Measurements from ENCODE around the gene ZNRD2. TPM values are rescaled to one million over a fixed set of nuclear protein-coding genes. Genes with fewer than 3 reads are reported as not detected.
A peak's percentile ranks its signal among the peaks of the same experiment; 100 is the strongest.

The ZNRD2 gene
- total RNA-seq, 1 donor from 2014 or later: 32.2 TPM

DNA sequence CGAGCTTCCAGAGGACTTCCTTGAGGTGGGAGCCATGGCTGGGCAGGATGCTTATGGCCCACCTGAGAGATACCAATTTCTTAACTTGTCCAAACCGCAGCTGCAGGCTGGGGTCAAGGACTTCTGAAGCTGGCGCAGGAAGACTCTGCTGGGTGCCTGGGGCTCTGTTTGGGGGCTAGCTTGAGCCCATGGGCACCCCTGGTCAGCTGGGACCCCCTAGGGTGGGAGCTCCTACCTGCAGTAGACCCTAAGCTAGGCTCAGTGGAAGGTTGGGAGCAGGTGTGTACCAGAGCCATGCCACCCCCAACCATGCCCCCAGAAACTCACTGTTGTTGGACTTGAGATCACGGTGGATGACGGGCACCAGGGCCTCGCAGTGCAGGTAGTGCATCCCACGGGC, 42.4 kb downstream of the ZNRD2 start:
- Mint-ChIP-seq H3K4me1 (ENCODE audit: unreplicated experiment) (peaks cover 31% of the 10 kb centered on the region), H3K9me3 (no peaks in the 10 kb centered on the region), H3K27ac (peak overlapping the region; percentile 73), H3K4me3 (peak overlapping the region; percentile 83), H3K36me3 (peaks cover 8% of the 10 kb centered on the region), H3K27me3 (no peaks in the 10 kb centered on the region)
- TF ChIP-seq, protein P1, sequence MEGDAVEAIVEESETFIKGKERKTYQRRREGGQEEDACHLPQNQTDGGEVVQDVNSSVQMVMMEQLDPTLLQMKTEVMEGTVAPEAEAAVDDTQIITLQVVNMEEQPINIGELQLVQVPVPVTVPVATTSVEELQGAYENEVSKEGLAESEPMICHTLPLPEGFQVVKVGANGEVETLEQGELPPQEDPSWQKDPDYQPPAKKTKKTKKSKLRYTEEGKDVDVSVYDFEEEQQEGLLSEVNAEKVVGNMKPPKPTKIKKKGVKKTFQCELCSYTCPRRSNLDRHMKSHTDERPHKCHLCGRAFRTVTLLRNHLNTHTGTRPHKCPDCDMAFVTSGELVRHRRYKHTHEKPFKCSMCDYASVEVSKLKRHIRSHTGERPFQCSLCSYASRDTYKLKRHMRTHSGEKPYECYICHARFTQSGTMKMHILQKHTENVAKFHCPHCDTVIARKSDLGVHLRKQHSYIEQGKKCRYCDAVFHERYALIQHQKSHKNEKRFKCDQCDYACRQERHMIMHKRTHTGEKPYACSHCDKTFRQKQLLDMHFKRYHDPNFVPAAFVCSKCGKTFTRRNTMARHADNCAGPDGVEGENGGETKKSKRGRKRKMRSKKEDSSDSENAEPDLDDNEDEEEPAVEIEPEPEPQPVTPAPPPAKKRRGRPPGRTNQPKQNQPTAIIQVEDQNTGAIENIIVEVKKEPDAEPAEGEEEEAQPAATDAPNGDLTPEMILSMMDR (conservative IDR thresholded peaks at IDR 0.05): no peak
- no peak for DNase-seq (ENCODE audit: extremely low spot score, unreplicated experiment)

DNA sequence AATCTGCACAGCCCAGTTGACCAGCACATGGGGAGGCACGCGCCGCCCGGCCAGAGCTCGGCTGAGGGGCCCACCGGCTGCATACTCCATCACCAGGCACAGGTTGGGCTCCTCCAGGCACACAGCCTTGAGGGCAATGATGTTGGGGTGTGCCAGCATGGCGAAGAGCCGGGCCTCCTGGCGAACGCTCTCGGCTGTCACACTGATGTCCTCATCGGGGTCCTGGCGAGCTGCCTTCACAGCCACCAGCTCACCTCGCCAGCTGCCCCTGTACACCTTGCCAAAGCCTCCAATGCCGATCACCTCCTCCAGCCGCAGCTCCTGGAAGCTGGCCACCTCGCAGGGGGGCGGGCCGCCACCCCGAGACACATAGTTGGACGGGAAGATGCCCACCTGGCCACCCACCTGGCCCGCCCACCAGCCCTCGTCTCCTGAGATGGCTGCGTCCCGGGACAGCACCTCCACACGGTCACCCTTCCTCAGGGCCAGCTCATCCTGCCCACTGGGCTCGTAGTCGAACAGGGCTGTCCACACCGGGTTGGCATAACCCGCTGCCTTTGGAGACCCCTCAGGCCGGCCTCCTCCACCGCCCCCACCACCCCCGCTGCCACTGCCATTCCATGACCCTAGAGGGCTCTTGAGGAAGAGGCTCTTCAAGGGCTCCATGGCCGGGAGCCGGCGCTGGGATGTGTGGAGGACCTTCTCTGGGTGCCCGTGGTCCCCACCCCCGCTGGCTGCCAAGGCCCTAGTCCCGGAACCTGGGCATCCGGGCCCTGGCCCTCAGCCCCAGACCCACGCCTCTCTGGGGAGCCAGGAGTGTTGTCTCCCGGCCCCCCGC, 43.0 kb downstream of the ZNRD2 start:
- H3K27me3 Mint-ChIP-seq: no peaks in the 10 kb centered on the region
- TF ChIP-seq, protein P1 (conservative IDR thresholded peaks at IDR 0.05): no peak
- peaks cover 8% of the 10 kb centered on the region for H3K36me3 Mint-ChIP-seq
- H3K9me3 Mint-ChIP-seq: no peaks in the 10 kb centered on the region
- H3K4me3 Mint-ChIP-seq: peak overlapping the region; percentile 65
- DNase-seq (ENCODE audit: extremely low spot score, unreplicated experiment): no peak
- peaks cover 31% of the 10 kb centered on the region for H3K4me1 Mint-ChIP-seq (ENCODE audit: unreplicated experiment)
- peak overlapping the region; percentile 73 for H3K27ac Mint-ChIP-seq

DNA sequence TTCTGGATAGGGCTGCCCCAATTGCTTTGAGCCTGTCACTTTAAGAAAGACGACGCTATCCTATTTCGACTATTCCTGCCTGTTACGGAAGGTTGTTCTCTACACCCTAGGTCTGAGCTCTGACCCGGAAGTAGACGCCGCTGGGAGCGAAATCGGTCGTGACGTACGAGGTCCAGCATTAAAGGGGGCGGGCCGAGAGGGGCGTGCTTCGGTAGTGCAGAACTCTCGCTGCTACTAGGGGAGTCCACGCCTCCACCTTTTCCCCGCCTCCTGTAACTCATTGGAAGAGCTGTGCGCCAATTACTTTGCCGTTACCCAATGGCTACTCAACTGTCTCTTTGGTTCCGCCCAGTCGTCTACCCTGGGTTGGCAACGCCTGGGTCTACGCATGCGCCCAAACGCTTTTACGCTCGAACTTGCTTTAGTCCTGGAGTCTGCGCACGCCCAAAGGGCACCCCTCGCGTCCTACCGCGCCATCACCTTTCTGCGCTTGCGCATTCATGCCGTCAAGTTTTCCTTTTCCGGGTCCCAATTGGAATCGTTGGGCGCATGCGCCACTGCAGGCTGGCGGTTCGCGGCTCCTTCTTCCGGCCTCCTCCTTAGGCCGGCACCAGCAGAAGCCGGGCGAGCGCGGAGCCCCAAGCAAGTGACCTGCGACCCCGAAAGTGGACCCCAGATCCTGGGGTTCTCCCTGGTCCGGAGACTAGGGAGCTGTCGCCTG, 45.1 kb downstream of the ZNRD2 start, which contains the start of gene PCNX3:
PCNX3 (plus strand) TSS at position 548 of the 721 bp plus-strand sequence. CDS start 536 bp downstream, outside the sequence.
- no peaks in the 10 kb centered on the region for H3K9me3 Mint-ChIP-seq
- peaks cover 5% of the 10 kb centered on the region for H3K36me3 Mint-ChIP-seq
- TF ChIP-seq, protein P1 (conservative IDR thresholded peaks at IDR 0.05): no peak
- no peaks in the 10 kb centered on the region for H3K27me3 Mint-ChIP-seq
- peak; percentile 100 for DNase-seq (ENCODE audit: extremely low spot score, unreplicated experiment)
- peak within 1 kb of the TSS; percentile 98 for H3K27ac Mint-ChIP-seq
- peak within 1 kb of the TSS; percentile 96 for H3K4me3 Mint-ChIP-seq
- H3K4me1 Mint-ChIP-seq (ENCODE audit: unreplicated experiment): peaks cover 21% of the 10 kb centered on the region

DNA sequence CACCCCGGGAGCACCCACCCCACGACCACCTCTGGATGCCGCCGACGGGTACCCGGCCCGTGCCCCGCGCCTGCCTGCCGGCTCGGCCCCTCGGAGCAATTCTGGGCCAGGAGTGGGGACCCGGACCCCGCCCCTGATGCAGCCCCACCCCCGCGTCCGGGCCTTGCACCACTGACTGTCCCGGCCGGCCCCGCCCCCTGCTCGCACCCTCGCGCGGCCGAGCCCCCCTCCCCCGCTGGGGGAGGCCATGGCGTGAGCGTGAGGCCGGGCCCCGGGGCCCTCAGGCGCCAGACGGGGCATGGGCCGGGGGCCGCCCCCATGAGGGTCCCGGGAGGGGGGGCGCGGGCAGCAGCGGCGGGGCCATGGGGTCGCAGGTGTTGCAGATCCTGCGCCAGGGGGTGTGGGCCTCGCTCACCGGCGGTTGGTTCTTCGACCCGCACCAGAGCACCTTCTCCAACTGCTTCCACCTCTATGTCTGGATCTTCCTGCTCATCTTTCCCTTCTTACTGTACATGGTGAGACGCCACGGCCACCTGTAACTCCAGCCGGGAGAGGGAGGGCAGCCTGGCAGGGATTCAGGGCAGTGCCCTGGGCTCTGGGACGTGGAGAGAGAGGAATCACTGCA, 45.8 kb downstream of the ZNRD2 start:
- TF ChIP-seq, protein P1 (conservative IDR thresholded peaks at IDR 0.05): no peak
- no peak for DNase-seq (ENCODE audit: extremely low spot score, unreplicated experiment)
- Mint-ChIP-seq H3K9me3 (no peaks in the 10 kb centered on the region), H3K27me3 (no peaks in the 10 kb centered on the region), H3K27ac (peak overlapping the region; percentile 98), H3K36me3 (peaks cover 5% of the 10 kb centered on the region), H3K4me1 (ENCODE audit: unreplicated experiment) (peaks cover 16% of the 10 kb centered on the region), H3K4me3 (peak overlapping the region; percentile 96)

DNA sequence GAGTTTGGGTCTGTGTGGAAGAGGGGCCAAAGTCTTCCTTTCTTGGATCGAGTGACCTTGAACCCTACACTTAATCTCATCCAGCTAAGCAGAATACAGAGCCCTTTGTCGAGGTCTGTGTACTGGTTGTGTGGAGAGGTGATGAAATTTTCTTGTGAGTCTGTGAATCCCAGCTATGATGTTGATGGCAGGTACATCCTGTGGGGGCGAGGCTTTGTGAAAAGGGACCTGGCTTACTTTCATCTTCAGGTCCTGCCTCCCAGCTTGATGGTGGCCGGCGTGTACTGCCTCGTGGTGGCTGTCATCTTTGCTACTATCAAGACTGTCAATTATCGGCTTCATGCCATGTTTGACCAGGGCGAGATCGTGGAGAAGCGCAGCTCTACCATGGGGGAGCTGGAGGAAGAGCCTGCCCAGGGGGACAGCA, 46.3 kb downstream of the ZNRD2 start:
- DNase-seq (ENCODE audit: extremely low spot score, unreplicated experiment): no peak
- H3K4me3 Mint-ChIP-seq: peak overlapping the region; percentile 96
- TF ChIP-seq, protein P1 (conservative IDR thresholded peaks at IDR 0.05): no peak
- H3K4me1 Mint-ChIP-seq (ENCODE audit: unreplicated experiment): peaks cover 16% of the 10 kb centered on the region
- H3K27me3 Mint-ChIP-seq: no peaks in the 10 kb centered on the region
- no peaks in the 10 kb centered on the region for H3K9me3 Mint-ChIP-seq
- peaks cover 5% of the 10 kb centered on the region for H3K36me3 Mint-ChIP-seq
- peak overlapping the region; percentile 91 for H3K27ac Mint-ChIP-seq

All from type B pancreatic cell (in vitro differentiated cells).